MM.1S (cell line): ENCODE measurements around the gene PHF12.

Experiments
- CTCF ChIP-seq: fragments of 300-600 bp; sonication (generic); IDR thresholded peaks from 2 replicates; pipeline ENCODE4 v1.5.1; 2016; ENCODE audit warnings: antibody characterized with exemption, low read length, mixed read lengths
- EZH2 ChIP-seq: fragments of 300-600 bp; sonication (generic); optimal IDR thresholded peaks from 2 replicates; pipeline ENCODE3; 2017; ENCODE audit warnings: low read depth, mild to moderate bottlenecking, antibody characterized with exemption, low read length, mixed read lengths
- EZH2phosphoT487 ChIP-seq: fragments of 300-600 bp; sonication (generic); IDR thresholded peaks from 2 replicates; pipeline ENCODE4 v1.6.1; 2018; ENCODE audit warnings: antibody characterized with exemption, low read length

GRCh38 chr17:28955408-28955807, 4.1 kb upstream of the PHF12 start:
- TF ChIP-seq EZH2phosphoT487: no peak
- no peak for TF ChIP-seq CTCF
- TF ChIP-seq EZH2: no peak
